ENCODE results near the gene TMEFF2. TPM values are rescaled to one million over a fixed set of nuclear protein-coding genes. Genes with fewer than 3 reads are reported as not detected.

The TMEFF2 gene
- total and polyA plus RNA-seq, 2 of the 8 experiments (the other 6 are each of a cell fraction or from before 2014, with no cell fraction given) = 0.91 to 3.7 TPM

- H2BK15ac ChIP-seq (ENCODE audit: low read length) = no peak overlapping the region
- H2AK5ac ChIP-seq (ENCODE audit: low read depth, low read length) = no peak overlapping the region
- H3K9ac ChIP-seq (replicated peaks in 1 of 4; ENCODE audit: extremely low read depth in 1 of 4, low read depth in 3 of 4, low read length in 3 of 4) = no peak overlapping the region
- no peak overlapping the region for H3K56ac ChIP-seq (replicated peaks; ENCODE audit: insufficient read length, low read depth, low read length)
- no peaks in the 10 kb centered on the region for H3K27me3 ChIP-seq (replicated peaks in 1 of 4; ENCODE audit: control insufficient read depth in 3 of 4, extremely low read depth in 1 of 4, insufficient read depth in 3 of 4, low read length in 3 of 4)
- H4K5ac ChIP-seq (ENCODE audit: insufficient read length, low read depth, low read length) = no peak overlapping the region
- no peaks in the 10 kb centered on the region for H3K79me1 ChIP-seq (ENCODE audit: low read depth, low read length)
- H2BK20ac ChIP-seq (ENCODE audit: low read length) = no peak overlapping the region
- H2AFZ ChIP-seq (ENCODE audit: low read length) = no peak overlapping the region
- no peaks in the 10 kb centered on the region for H4K20me1 ChIP-seq (replicated peaks in 1 of 2; ENCODE audit: control insufficient read depth in 1 of 2, insufficient read depth in 2 of 2, low read length in 2 of 2)
- no peaks in the 10 kb centered on the region for H3K23me2 ChIP-seq (ENCODE audit: low read depth, low read length)
- no peak overlapping the region for H3K18ac ChIP-seq (ENCODE audit: extremely low read depth, low read length)
- FAIRE-seq (no peak), DNase-seq (ENCODE audit: low read depth in 1 of 2, low spot score in 2 of 2) (no peak)
- H4K8ac ChIP-seq (ENCODE audit: extremely low read depth, insufficient read depth, low read length) = no peak overlapping the region
- no peak overlapping the region for H3K4ac ChIP-seq (replicated peaks; ENCODE audit: insufficient read length, low read depth, low read length)
- no peak overlapping the region for H4K91ac ChIP-seq (replicated peaks; ENCODE audit: insufficient read length, low read length)
- no peak overlapping the region for H2BK5ac ChIP-seq (ENCODE audit: low read depth, low read length)
- no peaks in the 10 kb centered on the region for H3K9me3 ChIP-seq (ENCODE audit: insufficient read depth in 2 of 2, low read depth in 1 of 2, low read length in 1 of 2)
- peaks cover 0 to 5% (median 3%) of the 10 kb centered on the region in 4 experiments; a peak in 4 of 7 replicates for H3K4me1 ChIP-seq (replicated peaks in 1 of 4; ENCODE audit: control insufficient read depth in 3 of 4, insufficient read depth in 4 of 4, low read length in 3 of 4)
- CTCF ChIA-PET (ENCODE audit: partially characterized antibody) = interaction anchor here (1.4 kb wide), 1 partner anchor 79 kb away, joined by 3 read pairs; no protein-coding TSS in a partner anchor
- H3K14ac ChIP-seq (ENCODE audit: insufficient read length) = no peak overlapping the region
- no peak overlapping the region for H3K27ac ChIP-seq (ENCODE audit: low read depth, low read length)
- no peak overlapping the region for H3K4me3 ChIP-seq (ENCODE audit: extremely low read depth in 1 of 4, insufficient read depth in 2 of 4, low read depth in 3 of 4, low read length in 4 of 4)
- H3K36me3 ChIP-seq (ENCODE audit: control insufficient read depth in 2 of 4, insufficient read depth in 4 of 4, low read length in 3 of 4) = no peaks in the 10 kb centered on the region
- 94% methylated on average over 5 of the region's 5 CpGs; no CpG with 5 or more reads in 1 of the 2 experiments for WGBS, 2 experiments (ENCODE audit: extremely low coverage in 1 of 2, insufficient coverage in 1 of 2, insufficient read length in 1 of 2, insufficient replicate concordance in 2 of 2, low coverage in 1 of 2, low lambda C conversion rate in 2 of 2, missing lambda C conversion rate in 1 of 2)
- H3K4me2 ChIP-seq (ENCODE audit: insufficient read depth in 1 of 2, low read depth in 2 of 2, low read length in 2 of 2) = no peak overlapping the region
- H3K79me2 ChIP-seq (ENCODE audit: control insufficient read depth in 1 of 2, insufficient read depth in 2 of 2, low read length in 2 of 2) = no peaks in the 10 kb centered on the region
- no peak overlapping the region for H2BK120ac ChIP-seq (replicated peaks; ENCODE audit: low read depth, low read length)
- POLR2A ChIA-PET (ENCODE audit: partially characterized antibody) = no interaction called here
- H2BK12ac ChIP-seq (ENCODE audit: low read depth, low read length) = no peak overlapping the region
- H3K23ac ChIP-seq (ENCODE audit: insufficient read length) = no peak overlapping the region
- TF ChIP-seq JUND (IDR thresholded peaks at IDR 0.05; ENCODE audit: low read length) (no peak), ZNF274 (IDR thresholded peaks at IDR 0.05; ENCODE audit: borderline replicate concordance, extremely low read depth, low read length) (no peak), CBX8 (IDR thresholded peaks at IDR 0.05; ENCODE audit: borderline replicate concordance, low read depth, low read length) (no peak), NRF1 (IDR thresholded peaks at IDR 0.05; ENCODE audit: low read depth, low read length) (no peak)
These were observed 203.3 kb downstream of the TMEFF2 start for GRCh38 chr2:191991442-191991841.

Measured in H1 (cell line).